VCaP (cell line): ENCODE measurements around the gene DNAJB6.

Experiments used
- H3K27ac ChIP-seq: fragments of 450-650 bp; 2 replicates; pipeline ENCODE4 v1.5.1; 2017
- TF ChIP-seq, protein P1 (sequence below): fragments of 450-650 bp; conservative IDR thresholded peaks from 2 replicates; pipeline ENCODE4 v1.5.1; 2017; ENCODE audit warnings: mild to moderate bottlenecking, moderate library complexity

DNAJB6 gene

DNA sequence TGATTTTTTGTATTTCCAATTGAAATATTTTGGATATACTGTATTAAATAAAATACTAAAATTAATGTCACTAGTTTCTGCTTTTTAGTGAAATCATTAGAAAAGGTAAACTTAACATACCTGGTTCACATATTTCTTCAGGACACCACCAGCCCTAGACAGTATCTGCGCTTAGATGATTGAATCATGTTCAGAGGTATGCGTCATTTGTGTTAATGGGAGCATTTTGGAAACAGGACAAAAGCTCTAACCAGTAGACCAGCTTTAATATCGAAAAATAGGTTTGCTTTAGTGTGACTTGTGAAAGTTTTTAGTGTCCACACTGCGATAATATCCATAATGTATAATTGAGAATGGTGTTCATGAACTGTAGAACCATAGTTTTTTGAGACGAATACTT, 47.1 kb downstream of the DNAJB6 start:
- peak overlapping the region; percentile 64 for H3K27ac ChIP-seq
- TF ChIP-seq, protein P1, sequence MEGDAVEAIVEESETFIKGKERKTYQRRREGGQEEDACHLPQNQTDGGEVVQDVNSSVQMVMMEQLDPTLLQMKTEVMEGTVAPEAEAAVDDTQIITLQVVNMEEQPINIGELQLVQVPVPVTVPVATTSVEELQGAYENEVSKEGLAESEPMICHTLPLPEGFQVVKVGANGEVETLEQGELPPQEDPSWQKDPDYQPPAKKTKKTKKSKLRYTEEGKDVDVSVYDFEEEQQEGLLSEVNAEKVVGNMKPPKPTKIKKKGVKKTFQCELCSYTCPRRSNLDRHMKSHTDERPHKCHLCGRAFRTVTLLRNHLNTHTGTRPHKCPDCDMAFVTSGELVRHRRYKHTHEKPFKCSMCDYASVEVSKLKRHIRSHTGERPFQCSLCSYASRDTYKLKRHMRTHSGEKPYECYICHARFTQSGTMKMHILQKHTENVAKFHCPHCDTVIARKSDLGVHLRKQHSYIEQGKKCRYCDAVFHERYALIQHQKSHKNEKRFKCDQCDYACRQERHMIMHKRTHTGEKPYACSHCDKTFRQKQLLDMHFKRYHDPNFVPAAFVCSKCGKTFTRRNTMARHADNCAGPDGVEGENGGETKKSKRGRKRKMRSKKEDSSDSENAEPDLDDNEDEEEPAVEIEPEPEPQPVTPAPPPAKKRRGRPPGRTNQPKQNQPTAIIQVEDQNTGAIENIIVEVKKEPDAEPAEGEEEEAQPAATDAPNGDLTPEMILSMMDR = no peak

DNA sequence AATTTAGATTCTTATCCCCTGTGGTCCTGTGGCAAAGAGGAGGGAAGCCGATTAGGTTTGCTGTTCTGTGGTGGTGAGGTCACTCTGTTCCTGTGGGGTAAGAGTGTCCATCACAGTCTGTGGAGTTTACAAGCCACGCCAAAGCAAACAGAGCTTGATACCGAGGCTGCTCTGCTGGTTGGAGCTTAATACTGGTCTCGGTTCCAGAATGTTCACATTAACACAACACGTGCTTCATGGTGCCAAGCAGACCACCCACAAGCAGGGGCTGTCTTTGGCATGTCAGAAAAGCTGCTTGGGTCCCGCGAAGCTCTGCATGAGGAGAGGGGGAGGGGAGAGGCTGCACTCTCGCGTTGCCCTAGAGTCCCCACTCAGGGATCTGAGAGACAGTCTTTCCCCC, 47.5 kb downstream of the DNAJB6 start:
- peak overlapping the region; percentile 64 for H3K27ac ChIP-seq
- TF ChIP-seq, protein P1 = no peak

DNA sequence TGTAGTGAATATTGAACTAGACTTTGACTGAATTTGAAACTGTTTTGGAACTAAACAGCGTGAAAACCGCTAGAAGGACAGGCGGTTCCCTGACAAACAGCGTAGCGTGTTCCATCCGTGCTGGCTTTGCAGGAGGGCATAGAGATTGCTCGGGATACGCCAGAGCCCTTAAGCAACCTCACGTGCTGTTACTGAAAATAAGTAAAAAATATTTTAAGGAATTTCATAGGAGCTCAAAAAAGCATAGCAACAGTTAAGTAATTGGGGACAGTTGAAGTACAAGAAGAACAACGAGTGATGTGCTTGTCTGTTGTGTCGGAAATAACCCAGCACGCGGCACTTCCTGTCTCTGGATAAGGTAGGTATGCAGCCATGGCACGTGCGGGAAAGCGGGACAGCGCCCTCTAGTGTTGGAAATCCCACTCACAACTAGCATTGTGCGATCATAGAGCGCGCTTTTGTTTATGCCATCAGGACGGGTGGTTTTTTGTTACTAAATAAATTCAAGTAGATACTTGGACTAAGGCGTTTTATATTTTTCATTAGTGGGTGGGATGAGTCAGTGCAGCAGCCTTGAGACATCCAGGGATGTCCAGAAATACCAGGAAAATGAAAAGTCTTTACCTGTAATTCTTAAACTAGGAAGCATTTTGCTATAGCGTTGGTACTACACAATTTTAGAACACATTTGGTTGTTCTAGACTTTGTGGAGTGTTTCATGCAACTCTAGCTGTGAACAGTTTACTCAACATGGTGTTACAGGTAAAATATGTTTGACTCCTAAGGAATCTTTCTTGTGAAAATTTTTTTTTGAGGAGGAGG, 50.4 kb downstream of the DNAJB6 start:
- TF ChIP-seq, protein P1 = peak; percentile 98
- peak overlapping the region; percentile 70 for H3K27ac ChIP-seq

DNA sequence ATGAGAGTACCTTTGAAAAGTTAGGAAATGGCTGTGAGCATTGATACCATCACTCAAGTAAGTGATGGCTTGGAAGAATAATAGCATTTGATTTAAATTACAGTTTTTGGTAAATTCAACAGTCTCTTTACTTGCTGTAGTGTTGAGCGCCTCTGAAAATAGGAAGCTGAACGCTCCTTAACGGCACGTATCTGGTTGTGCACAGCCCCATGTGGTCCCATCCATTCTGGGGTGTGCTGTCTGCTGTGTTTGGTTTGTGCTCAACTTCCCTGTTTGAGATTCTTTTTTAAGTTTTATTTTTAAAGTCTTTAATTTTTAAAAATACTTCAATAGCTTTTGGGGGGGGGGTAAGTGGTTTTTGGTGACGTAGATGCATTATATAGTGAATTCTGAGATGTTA, 51.5 kb downstream of the DNAJB6 start:
- TF ChIP-seq, protein P1 = no peak
- no peak overlapping the region for H3K27ac ChIP-seq

DNA sequence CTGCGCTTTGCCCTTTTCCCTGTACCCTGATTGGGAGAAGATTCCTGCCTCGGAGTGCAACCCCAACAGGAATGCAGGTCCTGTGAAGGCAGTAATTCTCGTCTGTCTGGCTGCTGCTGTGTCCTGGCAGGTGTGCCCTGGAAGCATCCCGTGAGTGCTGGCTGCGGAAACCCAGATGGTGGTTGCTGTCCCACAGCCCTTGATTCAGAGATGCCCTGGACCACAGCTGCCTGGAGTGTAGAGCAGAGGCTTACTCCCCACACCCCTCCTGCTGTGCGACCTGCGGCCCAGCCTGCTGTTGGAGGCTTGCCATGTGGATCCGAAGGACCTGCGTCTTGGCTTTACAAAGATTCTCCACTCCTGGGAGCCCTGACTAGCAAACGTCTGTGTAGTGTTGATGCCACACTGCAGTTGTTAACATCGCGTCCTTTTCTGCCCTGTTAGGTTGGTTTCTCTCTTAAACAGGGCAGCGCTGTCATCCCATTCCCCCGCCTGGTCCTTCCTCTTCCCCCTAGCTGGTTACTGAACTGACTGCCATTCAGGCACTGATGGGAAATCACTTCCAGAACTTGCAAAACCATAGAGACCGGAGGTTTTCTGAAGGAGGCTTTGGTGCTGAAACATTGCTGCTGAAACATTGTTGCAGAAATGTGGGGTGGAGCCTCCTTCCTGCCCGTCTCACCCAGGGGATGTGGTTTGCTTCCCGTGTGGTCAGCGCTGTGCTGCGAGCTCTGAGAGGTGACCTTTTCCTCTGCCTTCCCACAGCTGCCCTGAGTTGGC, 53.3 kb downstream of the DNAJB6 start:
- TF ChIP-seq, protein P1 = no peak
- H3K27ac ChIP-seq = no peak overlapping the region

DNA sequence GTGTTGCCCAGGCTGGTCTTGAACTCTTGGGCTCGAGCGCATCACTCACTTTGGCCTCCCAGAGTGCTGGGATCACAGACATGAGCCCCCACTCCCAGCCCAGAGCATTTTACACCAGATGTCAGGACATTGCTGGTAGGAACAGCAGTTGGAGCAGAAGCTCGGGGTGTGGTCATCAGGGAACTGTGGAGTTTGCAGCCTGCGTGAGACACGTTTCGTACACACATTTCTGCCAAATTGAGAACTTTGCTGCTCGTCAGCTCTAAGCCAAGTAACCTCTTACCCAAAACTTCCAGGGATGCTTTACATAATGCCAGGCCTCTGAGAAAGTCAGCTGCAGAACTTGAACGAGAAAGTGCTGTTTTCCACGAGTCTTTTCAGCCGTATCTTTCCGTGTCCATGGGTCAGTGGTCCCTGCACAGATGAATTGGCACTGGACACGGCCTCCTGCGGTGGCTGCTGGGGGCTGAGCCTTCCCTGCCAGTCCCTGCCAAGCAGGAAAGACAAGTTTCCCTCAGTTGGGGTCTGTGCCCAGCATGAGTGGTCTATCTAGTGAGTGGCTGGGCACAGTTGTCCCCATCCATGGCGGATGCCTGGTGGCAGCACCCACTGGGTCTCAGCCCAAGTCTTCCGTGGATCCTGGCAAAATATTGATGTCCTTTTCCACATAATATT, 54.4 kb downstream of the DNAJB6 start:
- TF ChIP-seq, protein P1 = no peak
- no peak overlapping the region for H3K27ac ChIP-seq
